GM21529 (cell line): Measurements from ENCODE around the gene TAS2R38.
A peak's percentile ranks its signal among the peaks of the same experiment; 100 is the strongest.

ENCODE experiments used
- ATAC-seq: cut with Tn5 transposase; IDR thresholded peaks from one replicate; pipeline ENCODE4 v1.9.1; 2021; ENCODE audit not compliant: unreplicated experiment

TAS2R38 gene

DNA sequence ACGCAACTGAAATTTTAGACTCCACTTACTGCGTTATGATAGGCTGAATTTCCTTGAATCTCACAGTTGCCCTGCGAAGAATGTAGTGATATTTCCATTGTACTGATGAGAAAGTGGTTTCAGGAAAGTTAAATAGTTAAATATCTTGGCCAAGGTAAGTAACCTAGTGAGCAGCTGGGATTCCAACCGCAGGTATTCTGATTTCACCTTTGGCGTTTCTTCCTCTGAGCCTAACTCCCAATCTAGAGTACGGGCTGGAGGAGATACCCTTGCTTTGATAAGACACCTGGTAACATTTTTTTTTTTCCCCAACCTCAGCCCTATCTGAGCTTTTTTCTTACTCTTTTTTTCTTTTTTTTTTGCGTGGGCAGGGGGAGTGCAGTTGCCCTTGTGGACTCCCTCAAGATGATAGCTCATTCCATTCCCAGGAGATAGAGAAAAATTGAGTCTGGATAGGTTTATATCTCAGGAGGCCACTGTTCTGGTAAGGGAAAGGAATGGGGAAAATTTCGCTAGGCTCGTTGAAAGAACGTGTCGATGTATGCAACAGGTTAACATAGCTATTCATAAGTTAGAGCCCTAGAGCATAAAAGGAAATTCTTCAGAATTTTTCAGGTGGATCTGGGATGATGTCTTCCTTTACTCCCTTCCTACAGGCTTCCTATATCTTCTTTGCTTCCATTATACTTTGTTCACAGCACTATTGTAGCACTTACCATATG lies 3.1 kb upstream of the TAS2R38 start:
- ATAC-seq = no peak

DNA sequence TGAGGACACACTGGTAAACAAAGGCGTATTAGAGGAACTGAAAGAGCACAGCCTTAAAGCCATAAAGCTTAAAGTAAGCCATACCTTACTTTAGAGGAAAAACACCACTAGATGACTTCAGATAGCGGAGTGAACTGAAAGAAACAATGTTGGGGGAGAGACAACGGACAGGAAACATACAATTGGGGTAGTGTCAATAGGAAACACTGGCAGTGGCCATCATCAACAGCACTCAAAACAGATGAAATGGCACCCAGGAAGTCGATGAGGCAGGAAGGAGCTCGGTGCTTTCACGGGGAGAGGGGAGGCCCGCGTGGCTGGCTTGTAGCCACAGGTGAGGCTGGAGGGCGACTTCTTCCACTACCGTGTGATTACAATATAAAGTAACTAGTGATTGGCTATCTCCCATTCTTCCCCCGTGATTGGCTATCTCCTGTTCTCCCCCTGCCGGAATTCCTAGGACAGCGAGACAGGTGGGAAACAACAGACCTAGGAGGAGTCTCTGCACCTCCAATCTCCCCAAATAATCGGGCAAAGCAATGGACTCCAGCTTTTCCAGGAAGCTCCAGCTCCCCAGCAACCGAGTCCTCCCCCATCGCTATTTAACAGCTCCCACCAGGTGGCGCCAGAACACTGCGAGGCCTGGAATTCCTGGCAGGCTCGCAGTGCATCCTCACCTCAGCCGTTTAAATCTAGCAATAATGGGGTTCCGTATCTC lies 2.4 kb upstream of the TAS2R38 start:
- peak; percentile 87 for ATAC-seq

DNA sequence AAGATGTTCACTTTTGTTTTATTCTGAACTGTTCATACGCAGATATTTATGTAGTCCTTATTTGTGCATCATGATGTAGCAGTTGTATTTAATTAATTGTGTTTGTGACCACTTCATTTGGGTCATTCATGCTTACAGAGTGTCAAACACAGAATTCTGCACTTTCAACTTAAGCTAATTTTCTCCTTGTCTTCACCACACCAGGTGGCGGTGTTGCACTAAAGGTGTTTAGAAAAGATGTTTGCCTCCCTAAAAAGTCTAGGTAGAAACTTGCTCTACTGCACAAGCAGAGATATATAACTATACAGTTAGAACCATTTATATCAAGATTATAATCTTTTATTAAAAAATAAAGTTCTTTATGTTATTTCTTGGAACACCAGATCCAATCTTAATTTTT lies 1.3 kb upstream of the TAS2R38 start:
- ATAC-seq = no peak

DNA sequence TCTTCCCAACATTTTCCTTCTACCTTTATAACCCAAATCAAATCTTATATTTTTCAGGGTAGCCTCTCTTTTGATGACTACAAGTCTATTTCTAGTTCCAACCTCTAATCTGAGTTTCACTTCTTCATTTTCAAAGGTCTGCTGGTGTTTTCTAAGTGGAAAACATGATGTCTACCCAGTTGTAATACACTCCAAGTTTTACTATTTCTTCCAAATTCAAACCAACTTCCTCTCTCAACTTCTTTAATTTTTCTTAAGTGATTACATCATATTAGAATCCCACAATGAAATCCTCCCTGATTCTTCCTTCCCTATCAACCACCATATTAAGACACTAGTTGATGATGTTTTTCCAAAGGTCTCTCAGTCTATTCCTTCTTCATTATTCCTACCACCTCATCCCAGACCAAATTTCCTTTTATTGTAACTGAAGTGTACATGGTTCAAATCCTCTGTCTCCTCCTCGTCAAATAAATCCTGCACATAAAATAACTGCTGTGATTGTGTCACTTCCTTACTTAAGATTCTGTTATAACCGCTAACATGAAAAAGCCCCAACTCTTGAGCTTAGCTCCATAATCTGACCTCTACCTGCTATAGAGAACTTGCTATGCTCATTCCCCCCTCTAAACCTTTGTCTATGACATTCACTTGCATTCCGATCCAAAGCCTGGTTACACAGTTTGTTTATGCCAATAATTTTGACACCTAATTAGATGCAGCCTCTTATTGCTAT lies 12.7 kb downstream of the TAS2R38 start:
- ATAC-seq = peak; percentile 92

DNA sequence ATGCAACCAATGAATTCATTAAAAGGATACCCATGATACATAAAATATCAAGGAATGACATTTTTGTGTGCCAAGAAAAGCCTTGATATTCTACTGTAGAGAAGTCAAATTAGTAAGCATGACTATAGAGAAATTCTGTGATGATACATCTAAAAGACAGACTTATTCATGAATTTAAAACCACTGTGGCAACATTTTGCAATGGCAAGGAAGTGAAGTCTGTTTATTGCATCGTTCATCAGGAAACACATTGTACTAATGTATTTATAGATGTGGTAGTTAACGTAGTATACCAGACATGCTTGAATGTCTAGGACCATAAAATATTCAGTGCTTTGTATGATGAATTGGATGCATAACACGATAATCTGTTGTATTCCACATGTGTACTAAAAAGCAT lies 17.5 kb downstream of the TAS2R38 start:
- ATAC-seq = no peak

DNA sequence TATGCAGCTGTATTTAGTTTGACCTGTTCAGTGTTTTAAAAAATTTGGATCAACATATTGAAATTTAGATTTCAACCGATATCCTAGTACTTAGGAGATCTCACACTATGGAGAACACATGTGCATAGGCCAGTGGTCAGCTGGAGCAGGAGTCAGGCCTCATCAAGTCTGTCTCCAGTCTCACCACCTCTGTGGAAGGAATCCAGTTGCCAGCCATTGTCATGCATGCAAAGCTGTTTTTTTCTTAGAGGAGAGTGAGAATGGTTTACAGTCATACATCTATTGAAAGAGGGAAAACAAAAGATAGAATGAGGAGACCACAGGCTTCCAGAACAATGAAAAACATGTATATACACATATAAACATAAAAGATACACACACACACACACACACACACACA lies 19.2 kb downstream of the TAS2R38 start:
- no peak for ATAC-seq

DNA sequence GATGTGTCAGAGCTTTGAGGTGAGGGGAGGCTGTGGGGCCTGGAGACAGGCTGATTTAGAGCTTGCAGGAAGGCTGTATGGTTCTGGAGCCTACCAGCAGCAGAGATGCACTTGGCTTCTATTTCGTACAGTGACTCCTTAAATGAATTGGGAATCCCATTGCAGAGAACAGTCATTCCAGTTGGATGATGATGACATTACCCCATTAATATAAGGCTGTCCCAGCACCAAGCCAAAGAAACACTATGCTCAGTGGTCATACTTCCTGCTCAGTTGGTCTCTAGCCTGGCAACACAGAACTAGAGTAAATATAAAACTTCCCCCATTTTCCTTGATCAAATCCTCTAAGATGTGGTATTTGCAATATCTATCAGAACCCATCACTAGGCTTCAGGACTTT lies 21.1 kb downstream of the TAS2R38 start:
- no peak for ATAC-seq

DNA sequence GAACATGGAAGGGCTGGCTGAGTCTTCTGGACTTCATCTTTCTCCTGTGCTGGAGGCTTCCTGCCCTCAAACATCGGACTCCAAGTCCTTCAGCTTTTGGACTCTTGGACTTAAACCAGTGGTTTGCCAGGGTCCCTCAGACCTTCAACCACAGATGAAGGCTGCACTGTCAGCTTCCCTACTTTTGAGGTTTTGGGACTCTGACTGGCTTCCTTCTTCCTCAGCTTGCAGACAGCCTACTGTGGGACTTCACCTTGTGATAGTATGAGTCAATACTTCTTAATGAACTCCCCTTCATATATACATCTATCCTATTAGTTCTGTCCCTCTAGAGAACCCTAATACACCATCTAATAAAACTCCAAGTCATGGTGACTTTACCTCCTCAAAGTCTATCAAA lies 22.8 kb downstream of the TAS2R38 start:
- ATAC-seq = no peak

DNA sequence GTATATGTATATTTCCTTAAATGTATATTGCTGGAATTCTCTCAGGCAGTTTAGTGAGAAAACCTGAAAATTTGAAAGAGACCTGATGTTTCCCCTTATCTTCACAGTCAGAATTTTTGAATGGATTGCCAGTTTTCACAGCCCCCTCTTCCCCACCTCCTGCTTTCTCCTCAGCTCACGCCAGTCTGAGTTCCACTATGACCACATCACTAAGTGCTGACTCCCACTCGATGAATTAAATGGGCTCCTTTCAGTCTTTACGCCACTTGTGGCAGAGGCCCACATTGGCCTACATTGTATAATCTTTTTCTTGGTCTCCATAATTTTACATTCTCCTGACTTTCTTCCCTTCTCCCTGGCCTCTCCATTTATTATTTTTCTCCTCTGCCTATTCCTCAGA lies 23.7 kb downstream of the TAS2R38 start:
- ATAC-seq = no peak

DNA sequence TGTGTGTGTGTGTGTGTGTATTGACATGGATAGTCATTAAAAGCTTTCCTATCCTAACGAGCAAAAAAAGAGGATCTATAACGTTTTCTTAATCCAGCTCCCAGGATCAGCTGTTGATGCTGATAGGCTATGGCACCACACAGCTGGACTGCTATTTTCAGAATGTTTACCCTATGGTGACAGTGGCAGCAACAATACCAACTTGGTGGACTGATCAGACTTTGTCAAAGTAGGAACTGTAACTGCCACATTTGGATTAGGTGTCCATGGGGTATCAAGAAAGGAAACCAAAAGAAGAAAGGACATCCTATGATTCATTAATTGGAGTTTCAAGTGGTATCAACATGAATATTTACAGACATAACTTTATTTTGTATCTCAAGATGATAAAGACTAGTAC lies 24.1 kb downstream of the TAS2R38 start:
- no peak for ATAC-seq

DNA sequence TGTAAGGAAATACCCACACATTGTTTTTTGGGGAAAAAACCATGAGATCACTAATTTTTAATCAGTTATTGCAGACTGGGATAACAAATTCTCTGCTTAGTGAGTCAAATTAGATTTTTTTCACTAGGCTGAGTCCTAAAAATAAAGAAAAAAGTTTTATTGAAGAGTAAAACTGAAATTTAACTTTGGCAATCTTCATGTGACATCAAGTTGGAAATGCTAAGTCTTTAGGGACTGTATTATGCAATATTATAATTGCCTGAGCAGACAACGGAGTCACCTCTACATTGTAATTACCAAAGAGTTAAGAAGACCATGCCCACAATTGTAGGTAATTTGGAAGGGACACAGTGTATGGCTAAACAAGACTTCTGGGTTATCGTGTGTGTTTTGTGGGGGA lies 24.6 kb downstream of the TAS2R38 start:
- no peak for ATAC-seq

DNA sequence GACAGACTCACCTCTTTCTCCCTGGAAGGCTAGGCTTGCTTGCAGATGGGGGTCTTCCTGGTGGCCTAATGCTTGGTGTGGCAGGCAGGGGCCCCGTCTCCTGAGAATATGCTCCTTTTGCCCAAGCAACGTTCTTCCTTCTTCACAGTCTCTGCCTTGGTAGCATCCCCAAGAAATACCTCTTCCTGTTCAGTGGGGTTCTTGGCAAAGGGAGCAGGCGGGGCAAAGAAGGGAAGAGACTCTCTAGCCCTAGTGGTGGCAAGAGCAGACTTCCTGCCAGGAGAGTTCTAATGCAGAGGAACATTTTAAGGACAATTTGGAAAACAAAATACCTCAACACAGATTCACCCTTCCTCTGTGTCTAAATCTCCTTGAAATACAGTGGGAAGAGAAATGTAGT lies 26.8 kb downstream of the TAS2R38 start, which contains the start of gene CLEC5A:
TSS of gene CLEC5A (minus strand) at position 179 of the 400 bp plus-strand sequence. CDS start 682 bp downstream, outside the sequence.
- no peak for ATAC-seq

DNA sequence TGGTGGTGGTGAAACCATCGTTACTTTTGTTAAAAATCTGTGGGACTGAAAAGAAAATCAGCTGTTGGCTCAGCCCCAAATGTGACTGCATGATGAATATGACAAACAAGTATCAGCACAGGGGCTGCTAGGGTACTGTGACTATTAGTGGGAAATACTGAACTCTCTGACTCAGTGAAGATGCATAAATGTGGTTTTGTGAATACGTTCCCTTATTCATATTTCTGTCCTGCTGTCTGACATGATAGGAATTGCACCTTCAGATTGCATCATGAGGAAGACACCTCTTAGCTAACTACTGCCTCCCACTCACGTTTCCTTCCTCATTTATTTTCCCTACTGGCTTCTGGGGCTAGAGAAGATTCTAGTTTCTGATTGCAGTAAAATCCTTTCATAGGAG lies 28.2 kb downstream of the TAS2R38 start:
- ATAC-seq = no peak

DNA sequence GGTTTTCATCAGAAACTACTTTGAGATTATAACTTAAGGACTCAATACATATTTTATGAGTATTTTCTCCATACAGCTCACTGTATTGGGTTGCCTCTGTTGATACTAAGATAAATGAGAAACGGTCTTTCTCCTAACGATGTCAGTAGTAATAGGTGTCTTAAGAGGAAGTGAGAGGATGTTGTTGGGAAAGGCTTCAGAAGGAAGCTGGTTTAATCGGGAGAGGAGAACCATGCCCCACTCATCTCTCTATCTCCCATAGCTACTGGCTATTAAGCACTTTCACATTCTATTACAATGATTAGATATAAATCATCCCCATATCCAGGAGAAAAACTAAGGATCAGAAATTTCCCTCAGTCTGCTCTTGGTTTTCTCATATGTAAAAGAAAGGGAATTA lies 28.8 kb downstream of the TAS2R38 start:
- ATAC-seq = no peak

DNA sequence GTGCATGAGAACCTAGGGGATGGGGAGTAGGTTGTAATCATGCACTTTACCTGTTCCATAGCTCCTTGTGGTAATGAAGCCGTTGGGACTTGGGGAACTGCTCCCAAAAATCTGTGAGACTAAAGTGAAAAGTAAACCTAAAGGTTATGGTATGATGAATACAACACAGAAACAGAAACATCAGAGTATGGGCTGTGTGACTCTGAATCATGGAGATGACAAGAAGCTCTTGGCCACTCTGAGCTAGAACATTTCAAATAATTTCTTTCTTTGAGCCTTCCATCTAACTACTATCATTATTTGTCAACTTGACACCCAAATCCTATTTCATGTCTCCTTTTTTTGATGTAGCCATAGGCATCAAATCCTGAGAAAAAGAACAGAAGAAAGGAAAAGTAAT lies 29.7 kb downstream of the TAS2R38 start:
- ATAC-seq = no peak

DNA sequence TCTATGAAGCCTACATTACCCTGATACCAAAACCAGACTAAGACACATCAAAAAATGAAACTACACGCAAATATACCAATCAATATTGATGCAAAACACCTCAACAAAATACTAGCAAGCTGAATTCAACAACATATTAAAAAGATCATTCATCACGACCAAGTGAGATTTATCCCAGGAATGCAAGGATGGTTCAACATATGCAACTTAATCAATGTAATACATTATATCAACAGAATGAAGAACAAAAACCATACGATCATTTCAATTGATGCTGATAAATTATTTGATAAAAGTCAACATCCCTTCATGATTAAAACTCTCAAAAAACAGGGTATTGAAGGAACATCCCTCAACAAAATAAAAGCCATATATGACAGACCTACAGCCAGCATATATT lies 32.5 kb downstream of the TAS2R38 start:
- no peak for ATAC-seq

DNA sequence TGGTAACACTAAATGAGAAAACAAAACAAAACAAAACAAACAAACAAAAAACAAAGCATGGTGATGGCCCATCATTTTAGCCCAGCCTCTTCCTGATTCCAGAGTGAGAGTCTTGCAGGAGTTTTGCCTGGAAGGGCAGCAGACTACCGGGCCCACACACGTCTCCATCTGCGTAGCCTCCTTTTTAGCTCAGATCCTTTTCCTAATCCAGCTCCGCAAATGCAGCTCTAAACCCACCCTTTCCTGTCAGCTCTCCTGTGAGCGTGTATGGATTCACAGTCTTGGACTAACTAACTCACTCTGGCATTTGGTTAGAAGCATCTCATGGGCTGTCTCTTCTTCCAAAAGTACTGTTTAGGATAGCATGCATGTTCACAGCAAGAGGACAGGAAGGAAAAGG lies 43.4 kb downstream of the TAS2R38 start:
- ATAC-seq = no peak

DNA sequence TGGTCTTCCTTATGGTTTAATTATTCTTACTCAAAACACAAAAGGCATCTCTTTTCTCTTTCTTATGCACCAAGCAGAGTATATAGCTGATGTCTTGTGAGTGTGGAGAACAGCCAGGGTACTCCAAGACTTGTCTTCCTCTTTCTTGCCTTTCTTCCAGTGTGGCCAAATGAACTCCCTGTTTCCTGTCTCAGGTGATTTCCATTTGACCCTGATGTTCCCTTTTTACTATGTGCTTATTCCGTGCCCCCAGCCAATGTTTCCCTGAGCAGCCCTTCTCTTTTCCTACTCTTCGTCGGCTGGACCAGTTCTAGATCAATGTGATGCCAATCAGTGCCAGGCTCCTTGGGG lies 44.8 kb downstream of the TAS2R38 start:
- no peak for ATAC-seq

DNA sequence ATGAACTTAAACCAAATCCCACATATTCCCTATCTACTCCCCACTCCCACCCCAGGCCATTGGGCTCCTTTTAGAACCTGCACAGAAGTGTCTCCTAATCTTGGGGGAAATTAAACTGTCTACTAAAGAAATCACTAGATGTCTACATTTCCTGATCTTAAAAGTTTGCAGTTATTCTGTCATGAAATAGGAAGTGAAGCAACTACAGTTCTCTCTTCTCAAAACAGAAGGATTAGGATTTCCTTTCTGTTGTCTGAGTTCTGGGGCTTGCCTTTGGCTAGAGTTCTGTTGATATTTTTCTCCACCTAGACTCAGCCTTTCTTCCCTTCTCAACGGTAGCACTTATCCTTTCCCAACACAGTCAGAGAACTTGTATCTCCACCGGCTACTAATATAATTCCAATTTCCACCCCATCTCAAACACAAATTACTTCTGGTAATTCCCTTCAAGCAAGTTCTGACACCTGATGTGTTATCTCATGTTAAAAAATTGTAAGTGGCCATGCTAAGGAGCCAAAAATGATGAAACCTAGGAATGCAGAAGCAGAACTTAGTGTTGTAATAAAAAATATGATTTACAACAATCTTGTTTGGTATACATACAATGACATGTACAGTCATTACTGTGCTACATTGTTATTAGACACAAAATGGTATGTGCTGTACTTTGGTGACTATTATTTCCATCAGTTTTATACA lies 45.3 kb downstream of the TAS2R38 start:
- no peak for ATAC-seq
